Fibroblast of skin of right quadriceps (primary cell): ENCODE data around the gene IL1RN.

ENCODE experiments used
- DNase-seq: peaks from one replicate; pipeline ENCODE4 v3.0.0-alpha.2; 2013

IL1RN gene

GRCh38 chr2:113129519-113130078, 2.2 kb downstream of the IL1RN start:
- DNase-seq: no peak

GRCh38 chr2:113131352-113132185, 4.2 kb downstream of the IL1RN start:
- no peak for DNase-seq

GRCh38 chr2:113132414-113133021, 5.1 kb downstream of the IL1RN start:
- no peak for DNase-seq

GRCh38 chr2:113133704-113134598, 6.6 kb downstream of the IL1RN start:
- no peak for DNase-seq

- no peak for DNase-seq
Observed at GRCh38 chr2:113134717-113135116, 7.3 kb downstream of the IL1RN start.

GRCh38 chr2:113135317-113135716, 7.9 kb downstream of the IL1RN start:
- DNase-seq: no peak

GRCh38 chr2:113136828-113137775, 9.7 kb downstream of the IL1RN start:
- peak; percentile 35 for DNase-seq

GRCh38 chr2:113137827-113138226, 10.4 kb downstream of the IL1RN start:
- no peak for DNase-seq

GRCh38 chr2:113138428-113139322, 11.3 kb downstream of the IL1RN start:
- DNase-seq: peak; percentile 58

GRCh38 chr2:113141451-113141850, 14.1 kb downstream of the IL1RN start:
- DNase-seq: no peak

- DNase-seq: no peak
Observed at GRCh38 chr2:113142290-113142689, 14.9 kb downstream of the IL1RN start.

- no peak for DNase-seq
Observed at GRCh38 chr2:113144259-113144658, 16.9 kb downstream of the IL1RN start.

GRCh38 chr2:113148606-113149552, 21.5 kb downstream of the IL1RN start:
- no peak for DNase-seq

- no peak for DNase-seq
Observed at GRCh38 chr2:113149553-113150257, 22.3 kb downstream of the IL1RN start.

GRCh38 chr2:113150258-113150601, 22.8 kb downstream of the IL1RN start:
- DNase-seq: no peak

- DNase-seq: no peak
Observed at GRCh38 chr2:113155331-113155730, 27.9 kb downstream of the IL1RN start.

- DNase-seq: no peak
Observed at GRCh38 chr2:113156278-113157117, 29.1 kb downstream of the IL1RN start.
